SH-SY5Y (cell line): ENCODE measurements around the gene SNCAIP.

ENCODE experiments used
- GATA2 ChIP-seq: IDR thresholded peaks from 2 replicates; pipeline ENCODE4 v1.6.1; 2011; ENCODE audit warnings: mild to moderate bottlenecking, low read depth, low read length
- GATA3 ChIP-seq: IDR thresholded peaks from 2 replicates; pipeline ENCODE4 v1.6.1; 2011; ENCODE audit warnings: low read depth, mild to moderate bottlenecking, low read length, moderate library complexity

- no peak for TF ChIP-seq GATA2
- TF ChIP-seq GATA3 = no peak
Measured at GRCh38 chr5:122374110-122374509, 62.1 kb downstream of the SNCAIP start.
